PC-3 (cell line): ENCODE data around the gene SRSF5.

ENCODE experiments used
- EZH2 ChIP-seq: fragments of 300-600 bp; sonication (generic); IDR thresholded peaks from one replicate; pipeline ENCODE4 v1.6.1; 2017; ENCODE audit warnings: antibody characterized with exemption, mild to moderate bottlenecking, low read length; ENCODE audit not compliant: unreplicated experiment
- EZH2phosphoT487 ChIP-seq: fragments of 300-600 bp; sonication (generic); IDR thresholded peaks from 2 replicates; pipeline ENCODE4 v1.6.1; 2018; ENCODE audit warnings: mild to moderate bottlenecking, antibody characterized with exemption, low read length, borderline replicate concordance
- TF ChIP-seq, protein P1 (sequence below): fragments of 300-600 bp; sonication (generic); conservative IDR thresholded peaks from 2 replicates; pipeline ENCODE4 v1.5.1; 2017; ENCODE audit warnings: antibody characterized with exemption, low read depth, mild to moderate bottlenecking, low read length

DNA sequence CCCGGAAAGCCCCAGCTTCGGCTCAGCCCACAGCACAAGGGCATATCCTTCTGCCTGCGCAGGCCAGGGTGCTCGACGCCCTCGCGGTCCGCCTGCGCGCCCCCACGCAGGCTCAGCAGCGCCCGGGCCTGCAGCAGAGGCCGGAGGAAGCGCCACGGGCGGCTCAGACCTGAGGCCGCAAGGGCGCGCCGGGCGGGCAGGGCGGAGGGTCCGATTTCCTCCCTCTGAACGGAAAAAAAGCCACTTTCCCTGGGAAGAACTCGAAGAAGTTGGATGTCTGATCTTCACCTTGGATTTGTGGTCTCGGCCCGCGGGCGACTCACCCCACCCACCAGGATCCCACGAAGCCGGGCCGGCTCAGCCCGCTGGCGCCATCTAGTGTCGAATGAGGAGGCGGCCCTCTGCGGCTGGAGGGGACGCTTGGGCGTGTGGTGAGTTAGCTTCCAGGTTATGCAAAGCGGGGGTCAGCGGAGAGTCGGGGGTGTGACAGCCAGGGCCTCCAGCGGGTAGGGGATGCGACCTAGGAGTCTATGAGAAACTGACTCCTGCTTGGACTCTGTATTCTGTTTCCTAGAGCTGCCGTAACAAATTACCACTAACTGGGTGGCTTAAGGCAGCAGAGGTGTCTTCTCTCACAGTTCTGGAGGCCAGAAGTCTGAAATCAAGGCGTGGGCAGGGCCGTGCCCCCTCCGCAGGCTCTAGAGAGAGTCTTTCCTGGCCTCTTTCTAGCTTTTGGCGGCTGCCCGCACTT, 40.0 kb upstream of the SRSF5 start:
- TF ChIP-seq EZH2phosphoT487, result no peak
- TF ChIP-seq, protein P1, sequence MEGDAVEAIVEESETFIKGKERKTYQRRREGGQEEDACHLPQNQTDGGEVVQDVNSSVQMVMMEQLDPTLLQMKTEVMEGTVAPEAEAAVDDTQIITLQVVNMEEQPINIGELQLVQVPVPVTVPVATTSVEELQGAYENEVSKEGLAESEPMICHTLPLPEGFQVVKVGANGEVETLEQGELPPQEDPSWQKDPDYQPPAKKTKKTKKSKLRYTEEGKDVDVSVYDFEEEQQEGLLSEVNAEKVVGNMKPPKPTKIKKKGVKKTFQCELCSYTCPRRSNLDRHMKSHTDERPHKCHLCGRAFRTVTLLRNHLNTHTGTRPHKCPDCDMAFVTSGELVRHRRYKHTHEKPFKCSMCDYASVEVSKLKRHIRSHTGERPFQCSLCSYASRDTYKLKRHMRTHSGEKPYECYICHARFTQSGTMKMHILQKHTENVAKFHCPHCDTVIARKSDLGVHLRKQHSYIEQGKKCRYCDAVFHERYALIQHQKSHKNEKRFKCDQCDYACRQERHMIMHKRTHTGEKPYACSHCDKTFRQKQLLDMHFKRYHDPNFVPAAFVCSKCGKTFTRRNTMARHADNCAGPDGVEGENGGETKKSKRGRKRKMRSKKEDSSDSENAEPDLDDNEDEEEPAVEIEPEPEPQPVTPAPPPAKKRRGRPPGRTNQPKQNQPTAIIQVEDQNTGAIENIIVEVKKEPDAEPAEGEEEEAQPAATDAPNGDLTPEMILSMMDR, result peak; percentile 99
- no peak for TF ChIP-seq EZH2
